ENCODE data around the gene CCDC88C. TPM values are rescaled to one million over a fixed set of nuclear protein-coding genes. Genes with fewer than 3 reads are reported as not detected.

Gene CCDC88C
- total and polyA plus RNA-seq, 12 donors = 2.2 to 8.4 (median 4.9) TPM

DNA sequence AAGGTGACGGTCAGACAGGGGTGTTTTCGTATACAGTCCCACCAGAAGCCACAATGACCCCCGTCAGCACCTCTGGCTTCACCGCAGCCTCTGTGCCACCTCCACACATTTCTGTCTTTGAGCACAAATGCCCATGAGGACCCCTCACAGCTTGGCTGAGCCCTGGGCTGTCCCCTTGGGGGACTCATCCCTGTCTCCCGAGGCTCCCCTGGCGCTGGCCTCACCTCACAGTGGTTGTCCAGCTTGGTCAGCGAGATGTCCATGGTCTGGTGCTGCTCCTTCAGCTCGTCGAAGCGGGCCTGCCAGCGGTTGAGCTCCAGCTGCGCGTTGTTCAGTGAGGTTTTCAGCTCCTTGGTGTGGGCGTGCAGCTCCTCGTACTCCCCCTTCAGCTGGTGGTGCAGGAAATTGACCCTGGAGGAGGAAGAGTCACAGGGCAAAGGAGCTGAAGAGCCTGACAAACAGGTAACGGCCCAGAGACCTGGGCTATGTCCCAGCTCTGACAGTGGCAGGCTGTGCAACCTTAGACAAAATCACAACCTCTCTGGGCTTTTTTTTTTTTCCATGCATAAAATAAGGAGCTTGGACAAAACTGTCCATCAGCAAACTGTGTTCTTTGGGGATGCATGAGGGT, 120.4 kb downstream of the CCDC88C start:
- Histone ChIP-seq H3K27ac (no peak overlapping the region), H3K27me3 (peaks cover 0 to 9% (median 0%) of the 10 kb centered on the region in 7 donors), H3K4me1 (peaks cover 0 to 10% (median 6%) of the 10 kb centered on the region in 9 donors), H3K36me3 (peaks cover 0 to 91% (median 0%) of the 10 kb centered on the region in 9 donors), H3K4me3 (no peak overlapping the region), H3K9me3 (no peaks in the 10 kb centered on the region)
- ATAC-seq (no peak), DNase-seq (no peak)
- TF ChIP-seq, protein P1, sequence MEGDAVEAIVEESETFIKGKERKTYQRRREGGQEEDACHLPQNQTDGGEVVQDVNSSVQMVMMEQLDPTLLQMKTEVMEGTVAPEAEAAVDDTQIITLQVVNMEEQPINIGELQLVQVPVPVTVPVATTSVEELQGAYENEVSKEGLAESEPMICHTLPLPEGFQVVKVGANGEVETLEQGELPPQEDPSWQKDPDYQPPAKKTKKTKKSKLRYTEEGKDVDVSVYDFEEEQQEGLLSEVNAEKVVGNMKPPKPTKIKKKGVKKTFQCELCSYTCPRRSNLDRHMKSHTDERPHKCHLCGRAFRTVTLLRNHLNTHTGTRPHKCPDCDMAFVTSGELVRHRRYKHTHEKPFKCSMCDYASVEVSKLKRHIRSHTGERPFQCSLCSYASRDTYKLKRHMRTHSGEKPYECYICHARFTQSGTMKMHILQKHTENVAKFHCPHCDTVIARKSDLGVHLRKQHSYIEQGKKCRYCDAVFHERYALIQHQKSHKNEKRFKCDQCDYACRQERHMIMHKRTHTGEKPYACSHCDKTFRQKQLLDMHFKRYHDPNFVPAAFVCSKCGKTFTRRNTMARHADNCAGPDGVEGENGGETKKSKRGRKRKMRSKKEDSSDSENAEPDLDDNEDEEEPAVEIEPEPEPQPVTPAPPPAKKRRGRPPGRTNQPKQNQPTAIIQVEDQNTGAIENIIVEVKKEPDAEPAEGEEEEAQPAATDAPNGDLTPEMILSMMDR (IDR thresholded peaks at IDR 0.05) = no peak
- WGBS, 2 donors = 91% methylated on average over 16 of the region's 16 CpGs
- intact Hi-C loops (cut with DNase I) = no loop called here

DNA sequence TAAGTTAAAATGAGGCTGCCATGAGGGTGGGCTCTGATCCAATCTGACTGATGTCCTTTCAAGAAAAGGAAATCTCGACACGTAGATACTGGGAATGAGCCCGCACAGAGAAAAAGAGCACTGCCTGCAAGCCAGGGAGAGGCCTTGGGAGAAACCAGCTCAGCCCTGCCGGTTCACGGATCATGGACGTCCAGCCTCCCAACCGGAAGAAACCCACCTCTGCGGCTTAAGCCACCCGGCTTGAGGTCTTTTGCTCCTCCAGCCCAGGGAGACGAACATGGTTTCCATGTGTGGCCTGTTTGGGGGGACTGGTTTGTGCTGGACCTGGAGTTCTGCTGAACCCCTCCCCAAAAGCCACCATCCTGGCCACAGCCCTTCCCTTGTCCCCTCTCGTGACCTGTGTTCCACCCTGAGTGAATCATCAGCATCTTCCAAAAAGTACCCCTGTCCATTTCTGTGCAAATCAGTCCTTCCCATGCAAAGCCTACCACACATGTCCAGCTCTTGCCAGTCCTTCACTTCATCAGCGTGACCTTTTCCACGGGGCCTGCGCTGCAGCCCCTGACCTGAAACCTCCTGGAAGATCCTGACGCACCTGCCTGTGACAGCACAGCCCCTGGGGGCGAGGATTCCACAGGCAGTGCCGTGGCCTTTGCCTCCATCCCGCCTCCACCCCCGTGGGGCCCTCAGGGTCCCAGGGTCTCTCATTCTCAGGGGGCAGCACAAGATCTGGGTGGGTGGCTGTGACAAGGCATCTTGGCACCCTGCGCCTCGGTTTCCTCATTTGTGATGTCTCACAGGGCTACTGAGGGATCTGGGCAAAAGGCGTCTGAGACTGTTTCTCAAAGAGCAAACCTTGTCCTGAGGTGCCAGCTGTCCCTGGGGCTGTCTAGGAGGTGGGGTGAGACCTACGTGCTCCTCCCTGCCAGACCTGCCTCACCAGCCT, 121.5 kb downstream of the CCDC88C start:
- no peak for DNase-seq
- H3K9me3 ChIP-seq = no peaks in the 10 kb centered on the region
- intact Hi-C loops (cut with DNase I) = no loop called here
- H3K4me3 ChIP-seq = no peak overlapping the region
- no peak for ATAC-seq
- H3K27me3 ChIP-seq = peaks cover 0 to 9% (median 0%) of the 10 kb centered on the region in 7 donors
- TF ChIP-seq, protein P1 (IDR thresholded peaks at IDR 0.05) = no peak
- H3K4me1 ChIP-seq = peaks cover 0 to 10% (median 4%) of the 10 kb centered on the region in 9 donors
- no peak overlapping the region for H3K27ac ChIP-seq
- WGBS, 2 donors = 92 to 93% methylated on average over 23 of the region's 23 CpGs
- peaks cover 0 to 91% (median 0%) of the 10 kb centered on the region in 9 donors for H3K36me3 ChIP-seq

DNA sequence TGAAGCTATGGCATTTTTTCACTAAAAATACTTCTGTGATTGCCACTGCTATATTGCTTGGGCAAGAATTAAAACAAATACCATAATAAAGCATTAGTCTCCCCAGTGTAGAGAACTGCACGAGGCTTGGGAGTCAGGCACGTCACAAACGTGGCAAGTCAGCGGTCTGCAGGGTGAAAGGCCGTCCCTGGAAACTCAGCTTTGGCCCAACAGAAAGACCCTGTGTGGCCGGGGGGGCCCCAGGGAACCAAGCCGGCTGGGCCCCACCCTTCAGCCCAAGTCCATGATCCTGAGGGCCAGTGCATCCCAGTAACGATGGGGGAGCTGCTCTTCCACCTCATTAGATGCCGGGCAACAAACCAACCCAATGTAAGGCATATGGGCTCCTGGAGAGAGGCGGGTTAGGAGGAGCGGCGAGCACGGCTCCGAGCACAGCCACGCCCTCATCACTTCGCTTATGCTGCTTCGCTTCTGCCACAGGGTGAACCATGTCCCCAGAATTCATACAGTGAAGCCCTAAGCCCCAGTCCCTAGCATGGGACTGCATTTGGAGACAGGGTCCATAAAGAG, 122.3 kb downstream of the CCDC88C start:
- Histone ChIP-seq H3K4me1 (peaks cover 0 to 10% (median 4%) of the 10 kb centered on the region in 9 donors), H3K36me3 (peaks cover 0 to 91% (median 0%) of the 10 kb centered on the region in 9 donors), H3K27ac (peak overlapping the region in 1 of 10 donors; percentile 41), H3K4me3 (no peak overlapping the region), H3K27me3 (peaks cover 0 to 5% (median 0%) of the 10 kb centered on the region in 7 donors), H3K9me3 (no peaks in the 10 kb centered on the region)
- 92 to 96% methylated on average over 17 of the region's 17 CpGs for WGBS, 2 donors
- no peak for ATAC-seq
- no peak for DNase-seq
- intact Hi-C loops (cut with DNase I) = no loop called here
- TF ChIP-seq, protein P1 (IDR thresholded peaks at IDR 0.05) = no peak

DNA sequence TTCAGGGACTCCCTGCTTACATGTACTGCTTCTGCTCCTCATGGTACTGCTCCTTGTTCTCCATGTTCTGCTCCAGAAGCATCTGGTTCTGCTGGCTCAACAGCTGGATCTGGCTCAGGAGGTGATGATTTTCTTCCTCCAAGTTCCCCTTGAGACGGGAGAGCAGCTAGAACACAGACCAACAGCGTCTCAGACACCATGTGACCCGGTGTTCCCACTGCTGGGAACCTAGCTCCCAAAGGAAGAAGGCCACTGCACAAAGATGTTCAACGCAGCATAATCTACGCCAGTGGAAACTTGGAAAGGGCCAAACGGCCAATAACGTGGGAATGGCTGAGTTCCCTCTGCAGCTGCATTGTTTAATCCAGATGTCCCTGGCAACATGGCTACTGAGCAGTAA, 123.5 kb downstream of the CCDC88C start:
- Histone ChIP-seq H3K9me3 (no peaks in the 10 kb centered on the region), H3K27ac (peak overlapping the region in 2 of 10 donors; percentile 20 to 41), H3K36me3 (peaks cover 0 to 91% (median 0%) of the 10 kb centered on the region in 9 donors), H3K4me1 (peaks cover 0 to 10% (median 4%) of the 10 kb centered on the region in 9 donors), H3K27me3 (no peaks in the 10 kb centered on the region), H3K4me3 (no peak overlapping the region)
- WGBS, 2 donors = 52 to 55% methylated on average over 7 of the region's 7 CpGs
- TF ChIP-seq, protein P1 (IDR thresholded peaks at IDR 0.05) = no peak
- intact Hi-C loops (cut with DNase I) = loop anchor here in 1 of 10 donors (5.0 kb wide), 1 partner anchor 117 kb away; no protein-coding TSS in a partner anchor
- DNase-seq (peak in 1 of 2 donors; percentile 34), ATAC-seq (peak in 7 of 8 donors; percentile 48 to 80 (median 58))

Data from heart right ventricle (tissue), 16 donors.